ENCODE data around the gene NELFB. TPM values are rescaled to one million over a fixed set of nuclear protein-coding genes. Genes with fewer than 3 reads are reported as not detected.
A peak's percentile ranks its signal among the peaks of the same experiment; 100 is the strongest.

The NELFB gene
- total and polyA plus RNA-seq, 9 of the 15 experiments (the other 6 are each of a cell fraction or from before 2014, with no cell fraction given) = 0.24 to 84.0 (median 29.7) TPM

GRCh38 chr9:137253717-137254623 lies 1.2 kb upstream of the NELFB start:
- Histone ChIP-seq H3K4me2 (ENCODE audit: insufficient read depth, low read length) (peak overlapping the region; percentile 97), H4K20me1 (replicated peaks; ENCODE audit: control insufficient read depth, insufficient read depth, low read length) (no peaks in the 10 kb centered on the region; the same call in 1 of the 2 replicates), H3K27me3 (ENCODE audit: control insufficient read depth in 2 of 2, insufficient read depth in 2 of 2, low read length in 2 of 2) (no peaks in the 10 kb centered on the region), H3K9ac (ENCODE audit: insufficient read depth in 1 of 2, low read depth in 2 of 2, low read length in 2 of 2) (peak overlapping the region; percentile 90 to 95), H3K9me1 (ENCODE audit: control insufficient read depth, insufficient read depth, low read length) (no peaks in the 10 kb centered on the region), H2AFZ (ENCODE audit: low read depth, low read length) (peak overlapping the region; percentile 91), H3K4me3 (peak overlapping the region; percentile 100), H3K79me2 (ENCODE audit: control insufficient read depth, insufficient read depth, low read length) (peaks cover 35% of the 10 kb centered on the region), H3K27ac (ENCODE audit: extremely low read depth, low read depth, low read length) (peak overlapping the region; percentile 84), H3K4me1 (replicated peaks in 1 of 2; ENCODE audit: control insufficient read depth in 2 of 2, insufficient read depth in 2 of 2, low read length in 2 of 2) (peaks cover 13 to 68% of the 10 kb centered on the region in 2 experiments), H3K9me3 (replicated peaks; ENCODE audit: control insufficient read depth, insufficient read depth, low read depth, low read length) (no peaks in the 10 kb centered on the region), H3K36me3 (ENCODE audit: control insufficient read depth, insufficient read depth, low read length) (peaks cover 25% of the 10 kb centered on the region)
- ChIA-PET POLR2A (interaction anchor here (0.6 to 8.3 kb wide), 11 partner anchors 11 to 394 kb away, joined by 3 to 221 read pairs (median 3); partner anchors contain the start of gene TUBB4B), CTCF (ENCODE audit: low intra/inter-chr PET ratio) (no interaction called here)
- in situ Hi-C loops (cut with MboI) (no loop called here), intact Hi-C loops (cut with micrococcal nuclease) (loop anchor here (2.0 kb wide), 2 partner anchors 13 to 23 kb away; partner anchors contain the start of genes TOR4A and TUBB4B)
- peak; percentile 30 for ATAC-seq
- 33% methylated on average over 18 of the region's 21 CpGs for WGBS (ENCODE audit: insufficient coverage, low coverage, missing lambda C conversion rate)
- BruUV-seq (replicated peaks) = no TSS peak
- FAIRE-seq = peak; percentile 29
- peak in 2 of 4 experiments; percentile 30 to 44 for DNase-seq (ENCODE audit: extremely low read depth in 1 of 4, low spot score in 3 of 4)
- TF ChIP-seq ZNF592 (IDR thresholded peaks at IDR 0.05) (no peak), ESRRB (CRISPR knock-in tag; IDR thresholded peaks at IDR 0.05; ENCODE audit: borderline replicate concordance) (no peak), ZNF121 (CRISPR knock-in tag; conservative IDR thresholded peaks at IDR 0.05) (no peak), GTF2A2 (tag; IDR thresholded peaks at IDR 0.05) (no peak), ZNF79 (CRISPR knock-in tag; IDR thresholded peaks at IDR 0.05; ENCODE audit: low read depth) (no peak), FOXJ2 (tag; IDR thresholded peaks at IDR 0.05) (no peak), ZFP1 (CRISPR knock-in tag; IDR thresholded peaks at IDR 0.05) (no peak), ZFP36 (IDR thresholded peaks at IDR 0.05; ENCODE audit: low read depth, low read length, partially characterized antibody) (peak; percentile 99), ASH1L (IDR thresholded peaks at IDR 0.05; ENCODE audit: borderline replicate concordance, low read depth, partially characterized antibody) (no peak), GABPB1 (CRISPR knock-in tag; IDR thresholded peaks at IDR 0.05) (peak; percentile 19; the same call in 1 of the 2 replicates), ATF1 (CRISPR knock-in tag; IDR thresholded peaks at IDR 0.05) (no peak), ATF1 (tag; IDR thresholded peaks at IDR 0.05) (no peak), ZNF217 (CRISPR knock-in tag; IDR thresholded peaks at IDR 0.05) (no peak), BCOR (IDR thresholded peaks at IDR 0.05) (peak; percentile 93), E2F6 (IDR thresholded peaks at IDR 0.05; ENCODE audit: borderline replicate concordance in 1 of 2, extremely low read depth in 1 of 2, insufficient read depth in 1 of 2, insufficient read length in 1 of 2, low read depth in 1 of 2, low read length in 1 of 2, poor library complexity in 1 of 2, severe bottlenecking in 1 of 2) (peak in 1 of 2 experiments; percentile 32)
